SIG-M5 (cell line): ENCODE data around the gene ATL2.
"Not testable (repeated sequence)": the region's sequence is repeated elsewhere in the genome, so short reads cannot be mapped to it uniquely, and the experiment has no call there.

ENCODE experiments used
- DNase-seq: peaks from one replicate; lab custom pipeline; 2025; lab: John Stamatoyannopoulos, UW

Gene ATL2

DNA sequence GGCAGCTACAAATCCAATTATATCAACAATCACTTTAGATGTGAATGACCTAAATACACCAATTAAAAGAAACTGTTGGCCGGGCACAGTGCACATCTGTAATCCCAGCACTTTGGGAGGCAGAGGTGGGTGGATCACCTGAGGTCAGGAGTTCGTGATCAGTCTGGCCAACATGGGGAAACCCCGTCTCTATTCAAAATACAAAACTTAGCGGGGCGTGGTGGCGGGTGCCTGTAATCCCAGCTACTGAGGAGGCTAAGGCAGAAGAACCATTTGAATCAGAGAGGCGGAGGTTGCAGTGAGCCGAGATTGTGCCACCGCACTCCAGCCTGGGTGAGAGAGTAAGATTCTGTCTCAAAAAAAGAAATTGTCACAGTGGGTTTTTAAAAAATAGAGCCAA is 49.5 kb downstream of the ATL2 start:
- DNase-seq: no peak

DNA sequence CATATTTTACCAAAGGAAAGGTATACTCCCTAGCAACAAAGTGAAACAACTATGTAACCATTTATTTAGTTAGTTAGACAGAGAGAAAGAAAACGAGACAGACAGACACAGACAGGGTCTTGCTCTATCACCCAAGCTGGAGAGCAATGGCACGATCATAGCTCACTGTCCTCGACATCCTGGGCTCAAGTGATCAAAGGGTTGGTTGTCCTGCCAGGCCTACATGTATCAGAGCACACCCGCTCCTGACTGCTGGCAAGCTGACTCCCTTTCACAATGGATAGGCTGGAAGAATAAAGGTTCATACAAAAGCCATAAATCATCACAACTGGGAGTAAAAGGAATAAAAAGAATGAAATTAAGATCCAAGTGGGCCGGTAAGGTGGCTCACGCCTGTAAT is 53.5 kb downstream of the ATL2 start:
- no peak for DNase-seq

DNA sequence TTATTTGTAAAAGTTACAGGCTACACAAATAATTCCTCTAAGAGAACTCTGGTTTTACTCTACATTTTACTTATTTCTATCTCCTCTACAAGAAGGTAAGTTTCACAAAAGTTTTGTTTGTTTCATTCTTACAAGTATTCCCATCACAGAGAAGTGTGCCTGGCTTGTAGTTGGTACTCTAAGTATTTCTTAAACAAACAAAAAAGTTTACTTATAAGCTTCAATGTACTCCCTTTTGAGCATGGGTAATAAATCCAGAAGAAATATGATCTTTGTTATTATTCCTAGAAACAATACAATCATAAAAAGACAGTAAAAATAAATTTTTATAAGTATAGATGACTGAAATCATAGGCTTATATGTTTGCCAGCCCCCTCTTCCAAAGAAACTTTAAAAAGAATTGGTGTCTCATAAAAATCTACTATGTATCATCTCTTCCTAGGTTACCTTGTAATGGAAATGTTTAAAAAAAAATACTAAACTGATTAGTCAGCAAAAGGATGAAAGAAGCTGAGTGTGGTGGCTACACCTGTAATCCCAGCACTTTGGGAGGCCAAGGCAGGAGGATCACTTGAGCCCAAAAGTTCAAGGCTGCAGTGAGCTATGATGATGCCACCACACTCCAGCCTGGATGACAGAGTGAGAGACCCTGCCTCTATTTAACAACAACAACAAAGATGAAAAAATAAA is 54.7 kb downstream of the ATL2 start:
- DNase-seq: no peak

DNA sequence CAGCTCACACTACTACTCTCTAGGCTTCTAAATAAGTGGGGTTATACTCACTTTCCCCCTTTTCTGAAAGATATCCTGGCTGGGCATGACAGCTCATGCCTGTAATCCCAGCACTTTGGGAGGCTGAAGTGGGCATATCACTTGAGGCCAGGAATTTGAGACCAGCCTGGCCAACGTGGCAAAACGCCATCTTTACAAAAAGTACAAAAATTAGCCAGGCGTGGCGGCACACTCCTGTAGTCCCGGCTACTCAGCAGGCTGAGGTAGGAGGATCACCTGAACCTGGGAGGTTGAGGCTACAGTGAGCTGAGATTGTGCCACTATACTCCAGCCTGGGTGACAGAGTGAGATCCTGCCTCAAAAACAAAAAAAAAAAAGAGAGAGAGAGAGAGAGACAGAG is 57.8 kb downstream of the ATL2 start:
- DNase-seq: not testable (repeated sequence)

DNA sequence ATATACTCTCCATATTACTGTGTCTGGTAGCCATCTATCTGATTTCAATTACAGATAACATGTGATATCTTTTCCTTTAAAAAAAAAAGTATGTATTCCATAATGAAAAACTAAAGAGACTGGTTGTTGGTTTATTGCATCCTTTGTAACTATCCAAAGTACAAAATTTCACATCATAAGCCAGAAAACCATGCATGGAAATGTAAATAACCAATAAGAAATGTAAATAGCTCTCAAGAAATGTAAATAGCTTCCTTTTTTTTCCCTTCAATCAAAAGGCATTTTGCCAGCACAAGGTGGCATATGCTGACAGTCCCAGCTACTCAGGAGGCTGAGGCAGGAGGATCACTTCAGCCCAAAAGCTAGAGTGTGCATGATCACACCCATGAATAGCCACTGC is 59.3 kb downstream of the ATL2 start:
- no peak for DNase-seq

DNA sequence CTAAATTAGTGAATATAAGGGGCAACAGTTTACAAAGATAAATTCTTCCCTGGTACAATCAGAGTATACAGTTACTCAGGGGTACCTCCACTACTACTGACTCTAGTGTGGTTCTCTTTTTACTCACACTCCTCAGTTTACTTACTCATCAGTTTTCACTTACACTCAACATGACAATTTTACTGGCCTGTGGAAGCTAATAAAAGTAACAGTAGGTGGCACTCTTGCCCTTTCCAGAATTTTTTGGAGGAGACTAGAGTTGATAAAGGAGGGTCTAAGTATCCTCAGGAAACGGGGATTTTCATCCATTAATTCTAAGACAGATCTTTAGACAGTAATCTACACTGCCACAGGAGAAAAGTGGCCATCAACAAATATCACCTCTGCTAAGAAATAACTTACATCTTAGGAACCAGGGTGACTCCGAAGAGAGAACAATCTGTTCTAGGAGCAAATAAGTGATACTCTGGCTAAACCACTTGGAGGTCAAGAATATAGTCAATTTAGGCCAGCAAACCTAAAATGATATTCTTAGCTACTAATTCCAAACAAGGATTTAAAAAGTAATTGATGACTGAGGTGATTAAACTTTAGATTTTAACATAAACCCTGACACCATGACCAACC is 61.3 kb downstream of the ATL2 start:
- DNase-seq: no peak

DNA sequence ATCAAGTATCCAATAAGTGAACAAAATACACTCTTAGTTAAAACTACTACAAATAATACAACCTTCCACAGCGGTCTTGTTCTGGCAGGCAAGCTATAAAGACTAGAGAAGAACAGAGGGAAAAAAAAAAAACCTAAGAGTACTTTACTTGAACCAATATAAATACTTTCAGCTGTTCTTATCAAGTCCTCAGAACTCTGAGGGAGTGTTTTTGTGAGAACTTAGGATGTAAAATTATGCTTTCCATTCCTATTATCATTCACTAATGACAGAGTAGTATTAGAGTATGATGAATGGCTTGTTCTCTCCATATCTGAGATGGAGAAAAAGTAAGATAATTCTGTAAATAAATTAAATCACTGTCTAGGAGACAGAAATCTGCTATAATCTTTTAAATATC is 68.3 kb downstream of the ATL2 start:
- no peak for DNase-seq

DNA sequence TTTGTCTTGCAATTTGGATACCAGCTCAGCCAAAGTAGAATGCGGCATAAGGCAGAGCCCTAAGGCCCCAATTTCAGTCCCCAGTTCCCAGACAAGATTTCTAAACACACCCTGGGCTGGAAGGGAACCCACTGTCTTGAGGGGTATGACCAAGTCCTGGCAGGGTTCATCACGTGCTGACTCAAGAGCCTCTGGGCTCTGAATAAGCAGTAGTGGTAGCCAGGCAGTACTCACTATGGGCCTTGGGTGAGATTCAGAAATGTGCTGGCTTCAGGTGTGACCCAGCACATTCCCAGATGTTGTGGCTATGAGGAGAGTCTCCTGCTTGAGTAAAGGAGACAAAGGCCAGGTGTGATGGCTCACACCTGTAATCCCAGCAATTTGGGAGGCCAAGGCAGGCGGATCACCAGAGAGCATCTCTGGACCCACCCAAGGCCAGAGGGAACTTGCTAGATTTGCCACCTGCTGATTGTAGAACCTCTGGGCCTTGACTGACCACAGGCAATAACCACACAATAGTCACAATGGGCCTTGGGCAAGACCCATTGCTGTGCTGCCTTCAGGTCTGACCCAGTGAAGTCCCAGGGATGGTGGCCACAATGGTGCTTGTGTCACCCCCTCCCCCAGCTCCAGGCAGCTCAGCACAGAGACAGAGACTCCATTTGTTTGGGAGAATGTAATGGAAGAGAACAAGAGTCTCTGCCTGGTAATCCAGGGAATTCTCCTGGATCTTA is 74.9 kb downstream of the ATL2 start:
- DNase-seq: no peak

DNA sequence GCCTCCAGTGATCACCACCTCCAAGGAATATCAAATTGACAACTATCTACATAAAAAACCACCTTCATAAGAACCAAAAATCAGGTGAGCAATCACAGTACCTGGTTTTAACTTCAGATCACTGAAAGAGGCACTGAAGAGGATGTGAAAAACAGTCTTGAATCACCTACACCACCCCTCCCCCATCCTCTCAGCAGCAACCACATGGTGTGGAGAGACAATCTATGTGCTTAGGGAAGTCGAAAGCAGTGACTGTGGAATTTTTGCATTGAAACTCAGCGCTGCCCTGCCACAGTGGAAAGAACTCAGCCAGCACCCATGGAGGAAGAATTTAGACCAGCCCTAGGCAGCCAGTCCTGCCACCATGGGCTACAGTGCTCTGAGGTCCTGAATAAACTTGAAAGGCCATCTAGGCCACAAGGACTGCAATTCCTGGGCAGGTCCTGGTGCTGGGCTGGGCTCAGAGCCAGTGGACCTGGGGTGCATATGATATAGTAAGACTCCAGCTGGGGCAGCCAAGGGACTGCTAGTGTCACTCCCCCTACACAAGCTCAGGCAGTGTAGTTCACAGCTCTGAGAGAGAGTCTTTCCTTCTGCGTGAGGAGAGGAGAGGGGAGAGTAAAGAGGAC is 75.6 kb downstream of the ATL2 start:
- no peak for DNase-seq

DNA sequence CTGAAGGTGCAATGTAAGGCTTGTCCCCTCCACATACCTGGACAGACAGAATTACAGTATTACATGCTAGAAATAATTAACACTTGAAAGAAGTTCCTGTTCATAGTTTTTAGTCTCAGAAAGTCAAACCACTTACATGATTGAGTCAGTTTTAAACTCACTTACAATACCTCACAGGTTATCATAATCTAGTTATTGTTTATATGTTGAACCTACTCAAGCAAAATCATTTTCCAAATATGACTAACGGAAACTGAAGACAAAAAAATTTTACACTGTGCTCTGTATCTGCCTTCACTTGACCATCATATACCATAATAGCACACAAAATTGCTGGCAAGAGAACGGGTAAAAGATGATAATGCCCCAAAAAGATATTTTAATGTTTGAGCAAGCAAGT is 78.5 kb downstream of the ATL2 start:
- no peak for DNase-seq

DNA sequence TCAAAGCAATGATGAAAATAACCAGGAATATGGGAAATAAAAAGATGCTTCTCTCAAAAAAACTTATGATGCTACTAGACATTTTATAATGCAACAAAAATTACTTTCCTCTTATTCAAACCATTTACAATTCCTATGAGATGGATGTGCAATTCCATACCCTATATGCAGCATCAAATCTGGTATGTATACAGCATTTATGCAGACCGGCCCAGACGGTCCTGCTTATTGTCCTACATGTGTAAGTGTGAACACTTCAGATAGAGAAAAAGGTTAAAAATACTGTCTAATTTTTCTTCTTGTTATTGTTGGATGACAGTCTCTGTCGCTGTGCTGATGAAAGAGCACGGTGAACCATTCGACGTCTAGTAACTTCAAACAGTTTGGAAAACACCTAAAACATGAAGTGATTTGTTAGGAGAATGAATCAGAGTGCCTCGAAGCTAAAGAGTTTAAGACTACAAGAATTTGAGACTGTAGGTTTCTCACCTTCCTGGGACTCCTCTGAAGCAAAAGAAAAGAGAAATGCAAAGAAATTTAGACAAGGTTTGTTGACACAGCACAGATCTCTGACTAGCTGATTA is 80.8 kb downstream of the ATL2 start:
- no peak for DNase-seq

DNA sequence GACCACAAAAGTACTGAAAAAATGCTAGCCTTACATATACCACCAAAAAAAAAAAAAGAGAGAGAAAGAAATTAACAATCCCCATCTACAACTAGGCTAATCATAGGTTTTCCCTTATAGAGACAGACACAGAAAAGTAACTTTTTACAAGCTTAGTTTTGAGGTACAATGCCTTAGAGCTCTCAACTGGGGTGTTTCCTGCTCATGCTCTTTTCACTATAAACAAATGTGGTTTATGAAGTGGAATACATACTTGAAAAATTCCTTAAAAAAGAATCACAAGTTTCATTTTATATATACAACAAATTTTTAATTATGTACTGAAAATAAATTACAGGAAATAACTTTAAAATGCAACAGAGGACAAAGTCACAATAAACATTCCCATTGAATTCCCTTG is 82.5 kb downstream of the ATL2 start:
- no peak for DNase-seq

DNA sequence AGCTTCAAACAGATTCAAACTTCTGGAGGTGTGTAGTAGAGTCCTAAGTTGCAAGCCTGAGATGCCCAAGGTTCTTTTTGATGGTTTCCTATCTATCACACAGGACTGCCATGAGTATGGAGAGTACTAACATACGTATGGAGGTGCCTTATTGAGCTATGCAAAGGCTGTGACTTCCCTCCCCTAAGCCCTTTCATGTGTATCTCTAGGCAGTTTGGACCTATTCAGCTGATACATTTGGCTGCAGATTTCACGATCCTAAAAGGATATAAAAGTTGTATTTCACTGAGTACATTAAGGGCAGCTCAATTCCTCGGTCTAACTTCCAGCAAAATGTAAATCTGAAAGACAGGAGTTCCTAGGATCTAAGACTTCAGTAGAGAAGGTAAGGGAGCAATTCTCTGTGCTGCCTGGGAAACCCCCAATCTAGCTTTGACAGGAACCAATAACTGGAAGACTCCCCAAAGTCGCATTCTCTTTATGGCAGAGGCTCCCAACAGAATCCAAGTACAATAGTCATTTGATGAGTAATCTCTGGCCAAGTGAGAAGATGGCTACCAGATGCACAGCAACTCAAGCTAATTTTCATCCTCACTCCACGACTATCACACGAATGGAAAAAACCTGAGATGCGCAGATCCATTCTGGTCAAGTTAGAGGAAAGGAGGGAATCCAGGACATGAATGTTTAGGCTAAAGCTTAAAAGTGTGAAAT is 83.8 kb downstream of the ATL2 start:
- no peak for DNase-seq

DNA sequence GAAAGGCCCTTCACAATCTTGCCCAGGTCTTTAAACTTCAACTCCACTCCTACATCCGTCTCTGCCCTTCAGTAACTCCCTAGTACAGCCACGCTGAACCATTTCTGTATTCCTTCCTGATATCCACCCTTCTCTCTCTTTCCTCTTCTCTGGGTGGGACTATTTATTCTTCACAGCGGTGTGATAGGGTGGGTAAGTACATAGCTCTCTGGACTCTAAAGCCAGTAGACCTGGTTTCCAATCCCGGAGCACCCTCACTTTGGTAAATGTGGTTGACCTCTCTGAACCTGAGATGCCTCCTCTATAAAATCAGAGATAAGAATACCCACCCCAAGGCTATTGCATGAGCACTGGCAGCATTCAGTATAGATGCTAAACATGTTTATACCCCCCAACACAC is 86.7 kb downstream of the ATL2 start:
- DNase-seq: no peak

DNA sequence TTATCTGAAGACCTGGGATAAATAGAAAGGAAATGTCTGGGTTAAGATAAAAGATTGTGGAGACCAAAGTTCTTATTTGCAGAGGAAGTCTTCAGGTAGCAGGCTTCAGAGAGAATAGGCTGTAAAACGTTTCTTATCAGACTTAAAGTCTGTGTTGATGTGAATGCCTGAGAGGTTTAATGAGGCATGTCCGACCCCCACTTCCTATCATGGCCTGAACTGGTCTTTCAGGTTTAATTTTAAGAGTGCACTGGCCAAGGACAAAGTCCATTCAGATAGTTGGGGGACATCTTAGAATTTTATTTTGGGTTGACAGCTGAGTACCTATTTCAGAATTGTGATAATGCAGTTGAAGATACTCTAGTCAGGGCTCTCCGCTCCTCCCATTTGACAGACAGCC is 92.1 kb downstream of the ATL2 start:
- DNase-seq: no peak

DNA sequence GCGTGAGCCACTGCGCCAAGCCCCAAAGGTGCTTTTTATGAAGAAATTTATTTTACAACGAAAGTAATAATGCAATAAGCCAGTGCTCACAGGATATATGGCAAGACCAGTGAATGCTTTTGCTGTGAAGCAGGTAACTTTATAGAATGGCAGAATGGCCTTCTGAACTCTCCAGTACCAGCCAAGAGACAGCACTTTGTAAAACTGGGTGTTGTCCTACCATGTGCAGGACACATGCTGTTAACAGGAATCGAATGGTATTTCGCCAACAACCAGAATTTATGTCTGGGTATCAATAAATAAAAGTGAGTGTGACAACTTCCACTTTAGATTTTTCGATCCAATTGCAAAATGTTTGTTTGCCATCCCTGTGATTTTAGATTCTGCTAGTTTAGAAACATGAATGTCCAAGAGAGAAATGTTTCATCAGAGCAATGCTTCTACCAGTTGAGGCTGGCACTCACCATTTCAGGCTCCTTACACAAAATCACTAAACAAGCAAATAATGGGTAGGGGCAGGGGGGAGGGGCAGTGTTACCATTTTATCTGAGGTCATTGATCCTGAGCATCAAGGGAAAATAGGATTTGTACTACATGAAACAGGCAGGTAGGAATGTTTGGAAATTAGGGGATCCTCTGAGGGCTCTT is 95.9 kb downstream of the ATL2 start:
- DNase-seq: no peak

DNA sequence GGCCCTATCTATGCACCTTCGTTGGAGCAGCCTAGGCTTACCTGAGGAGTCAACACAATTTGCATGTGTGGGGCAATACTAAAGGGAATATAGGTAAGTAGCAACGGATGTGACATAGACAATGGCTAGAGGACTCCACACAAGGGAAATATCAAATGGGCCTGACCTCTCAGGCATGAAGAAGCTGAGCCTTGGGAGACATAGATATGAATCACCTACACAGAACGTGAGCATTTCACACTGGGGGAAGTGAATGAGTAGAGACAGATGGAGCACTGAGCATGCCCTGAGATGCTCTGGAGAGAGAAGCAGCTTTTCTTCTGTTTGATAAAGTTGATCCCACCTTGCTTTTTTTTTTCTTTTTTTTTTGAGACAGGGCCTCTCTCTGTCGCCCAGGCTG is 97.9 kb downstream of the ATL2 start:
- DNase-seq: no peak

DNA sequence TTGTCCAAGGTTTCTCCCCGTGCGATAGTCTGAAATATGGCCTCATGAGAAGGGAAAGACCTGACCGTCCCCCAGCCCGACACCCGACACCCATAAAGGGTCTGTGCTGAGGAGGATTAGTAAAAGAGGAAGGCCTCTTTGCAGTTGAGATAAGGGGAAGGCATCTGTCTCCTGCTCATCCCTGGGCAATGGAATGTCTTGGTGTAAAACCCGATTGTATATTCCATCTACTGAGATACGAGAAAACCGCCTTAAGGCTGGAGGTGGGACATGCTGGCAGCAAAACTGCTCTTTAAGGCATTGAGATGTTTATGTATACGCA is 99.0 kb downstream of the ATL2 start:
- DNase-seq: not testable (repeated sequence)

DNA sequence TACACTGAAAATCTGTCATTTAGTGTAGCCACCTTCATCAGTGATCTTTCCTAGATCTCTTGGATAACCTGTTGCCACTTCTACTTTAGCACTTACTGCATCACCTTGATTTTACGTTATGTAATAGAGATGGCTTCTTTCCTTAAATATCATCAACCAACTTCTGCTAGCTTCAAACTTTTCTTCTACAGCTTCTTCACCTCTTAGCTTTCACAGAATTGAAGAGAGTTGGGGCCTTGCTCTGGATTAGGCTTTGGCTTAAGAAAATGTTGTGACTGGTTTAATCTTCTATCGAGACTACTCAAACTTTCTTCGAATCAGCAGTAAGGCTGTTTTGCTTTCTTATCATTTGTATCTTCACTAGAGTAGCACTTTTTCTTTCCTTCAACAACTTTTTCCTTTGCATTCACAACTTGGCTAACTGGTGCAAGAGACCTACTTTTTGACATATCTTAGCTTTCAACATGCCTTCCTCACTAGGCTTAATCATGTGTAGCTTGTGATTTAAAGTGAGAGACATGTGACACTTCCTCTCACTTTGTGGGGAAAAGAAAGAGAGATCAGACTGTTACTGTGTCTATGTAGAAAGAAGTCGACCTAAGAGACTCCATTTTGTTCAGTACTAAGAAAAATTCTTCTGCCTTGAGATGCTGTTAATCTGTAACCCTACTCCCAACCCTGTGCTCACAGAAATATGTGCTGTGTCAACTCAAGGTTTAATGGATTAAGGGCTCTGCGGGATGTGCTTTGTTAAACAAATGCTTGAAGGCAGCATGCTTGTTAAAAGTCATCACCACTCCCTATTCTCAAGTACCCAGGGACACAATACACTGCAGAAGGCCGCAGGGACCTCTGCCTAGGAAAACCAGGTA is 99.6 kb downstream of the ATL2 start:
- no peak for DNase-seq
